Progenitor cell of endocrine pancreas (in vitro differentiated cells): Measurements from ENCODE around the gene PYGB. TPM values are rescaled to one million over a fixed set of nuclear protein-coding genes. Genes with fewer than 3 reads are reported as not detected.

Experiments
- DNase-seq: peaks from one replicate; pipeline ENCODE4 v3.0.0; 2021; ENCODE audit warnings: low spot score; ENCODE audit not compliant: unreplicated experiment
- H3K27ac Mint-ChIP-seq: 2 replicates; pipeline ENCODE4 v1.8.0; 2021; ENCODE audit warnings: mild to moderate bottlenecking, moderate library complexity, mixed read lengths
- H3K27me3 Mint-ChIP-seq: 2 replicates; pipeline ENCODE4 v1.8.0; 2021; ENCODE audit warnings: mixed read lengths
- H3K36me3 Mint-ChIP-seq: 2 replicates; pipeline ENCODE4 v1.8.0; 2022; ENCODE audit warnings: mixed read lengths; ENCODE audit not compliant: insufficient read depth
- H3K4me1 Mint-ChIP-seq: 2 replicates; pipeline ENCODE4 v1.8.0; 2021; ENCODE audit warnings: low read depth, mixed read lengths
- H3K4me3 Mint-ChIP-seq: 2 replicates; pipeline ENCODE4 v1.8.0; 2021; ENCODE audit warnings: low read depth, mild to moderate bottlenecking, moderate library complexity, mixed read lengths
- H3K9me3 Mint-ChIP-seq: 2 replicates; pipeline ENCODE4 v1.8.0; 2021; ENCODE audit warnings: low read depth, mixed read lengths
- total RNA-seq: library from RNA; stranded (reverse); gene quantifications from 2 replicates; pipeline ENCODE4 v1.2.1, GENCODE V29; 2021
- TF ChIP-seq, protein P1 (sequence below): fragments of 200-600 bp; sonication (generic); IDR thresholded peaks from one replicate; pipeline ENCODE4 v1.5.0; 2021; ENCODE audit warnings: antibody characterized with exemption, mild to moderate bottlenecking; ENCODE audit not compliant: unreplicated experiment

Gene PYGB
- total RNA-seq, 1 donor from 2014 or later: 54.4 TPM

DNA sequence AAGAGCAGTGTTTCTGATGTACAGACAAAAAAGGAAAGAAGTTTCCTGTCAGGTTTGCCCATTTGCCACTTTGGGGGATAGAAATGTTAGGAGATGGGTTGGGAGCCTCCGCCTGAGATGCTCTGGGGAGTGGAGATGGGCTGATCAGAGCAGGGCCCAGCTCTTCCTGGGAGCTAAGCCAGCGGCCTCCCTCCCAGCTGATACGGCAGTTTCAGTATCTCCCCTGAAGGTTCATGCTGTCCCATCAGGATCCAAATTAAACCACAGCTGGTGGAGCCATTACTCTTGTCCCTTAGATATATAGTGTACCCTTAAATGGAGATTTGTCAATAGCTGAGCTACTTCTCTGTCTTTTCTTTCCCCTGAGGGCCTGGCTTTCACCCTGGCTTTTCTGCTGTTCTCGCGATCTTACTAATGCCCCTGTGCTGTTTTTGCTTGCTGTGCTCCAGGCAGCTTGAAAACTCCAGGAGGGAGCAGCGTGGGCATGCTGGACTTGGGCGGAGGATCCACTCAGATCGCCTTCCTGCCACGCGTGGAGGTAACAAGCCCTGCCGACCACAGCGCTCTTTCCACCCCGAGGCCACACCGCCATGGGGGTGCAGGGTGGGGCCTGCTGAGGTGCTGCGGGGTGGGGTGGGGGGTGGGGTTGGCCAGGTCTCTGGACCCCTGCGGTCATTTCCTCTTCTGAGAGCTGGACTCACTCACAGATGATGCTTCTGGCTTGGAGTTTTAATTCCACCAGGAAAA lies 31.5 kb upstream of the PYGB start:
- DNase-seq: no peak
- Mint-ChIP-seq H3K36me3 (peaks cover 5% of the 10 kb centered on the region), H3K4me1 (no peaks in the 10 kb centered on the region), H3K27ac (no peak overlapping the region), H3K9me3 (no peaks in the 10 kb centered on the region), H3K27me3 (no peaks in the 10 kb centered on the region), H3K4me3 (no peak overlapping the region)
- TF ChIP-seq, protein P1, sequence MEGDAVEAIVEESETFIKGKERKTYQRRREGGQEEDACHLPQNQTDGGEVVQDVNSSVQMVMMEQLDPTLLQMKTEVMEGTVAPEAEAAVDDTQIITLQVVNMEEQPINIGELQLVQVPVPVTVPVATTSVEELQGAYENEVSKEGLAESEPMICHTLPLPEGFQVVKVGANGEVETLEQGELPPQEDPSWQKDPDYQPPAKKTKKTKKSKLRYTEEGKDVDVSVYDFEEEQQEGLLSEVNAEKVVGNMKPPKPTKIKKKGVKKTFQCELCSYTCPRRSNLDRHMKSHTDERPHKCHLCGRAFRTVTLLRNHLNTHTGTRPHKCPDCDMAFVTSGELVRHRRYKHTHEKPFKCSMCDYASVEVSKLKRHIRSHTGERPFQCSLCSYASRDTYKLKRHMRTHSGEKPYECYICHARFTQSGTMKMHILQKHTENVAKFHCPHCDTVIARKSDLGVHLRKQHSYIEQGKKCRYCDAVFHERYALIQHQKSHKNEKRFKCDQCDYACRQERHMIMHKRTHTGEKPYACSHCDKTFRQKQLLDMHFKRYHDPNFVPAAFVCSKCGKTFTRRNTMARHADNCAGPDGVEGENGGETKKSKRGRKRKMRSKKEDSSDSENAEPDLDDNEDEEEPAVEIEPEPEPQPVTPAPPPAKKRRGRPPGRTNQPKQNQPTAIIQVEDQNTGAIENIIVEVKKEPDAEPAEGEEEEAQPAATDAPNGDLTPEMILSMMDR: no peak

DNA sequence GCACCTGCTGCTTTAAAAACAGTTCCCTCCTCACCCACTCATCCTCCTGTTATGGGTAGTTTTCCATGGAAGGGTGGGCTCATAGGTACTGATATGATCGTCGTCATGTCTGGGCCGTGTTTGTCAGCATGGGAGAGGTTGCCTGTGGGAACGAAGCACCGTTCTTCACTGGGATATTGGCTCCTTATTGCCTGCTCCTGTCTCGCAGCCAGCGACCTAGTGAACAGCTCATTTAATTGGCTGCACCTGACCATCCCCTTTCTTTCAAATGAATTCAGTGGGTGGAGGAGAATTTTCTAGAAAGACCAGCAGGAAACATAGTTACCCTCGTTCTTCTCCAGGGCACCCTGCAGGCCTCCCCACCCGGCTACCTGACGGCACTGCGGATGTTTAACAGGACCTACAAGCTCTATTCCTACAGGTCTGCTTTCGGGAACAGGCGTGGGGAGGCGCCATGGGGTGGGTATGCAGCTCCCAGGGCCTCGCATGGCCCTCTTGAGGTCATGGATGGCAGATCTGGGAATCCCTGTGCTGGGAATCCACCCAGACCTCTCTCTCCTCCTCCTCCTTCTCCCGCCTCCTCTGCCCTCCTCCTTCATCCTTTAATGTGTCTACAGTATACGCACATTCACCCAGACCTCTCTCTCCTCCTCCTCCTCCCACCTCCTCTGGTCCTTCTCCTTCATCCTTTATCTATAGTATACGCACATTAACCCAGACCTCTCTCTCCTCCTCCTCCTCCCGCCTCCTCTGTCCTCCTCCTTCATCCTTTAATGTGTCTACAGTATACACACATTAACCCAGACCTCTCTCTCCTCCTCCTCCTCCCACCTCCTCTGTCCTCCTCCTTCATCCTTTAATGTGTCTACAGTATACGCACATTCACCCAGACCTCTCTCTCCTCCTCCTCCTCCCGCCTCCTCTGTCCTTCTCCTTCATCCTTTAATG lies 30.4 kb upstream of the PYGB start:
- Mint-ChIP-seq H3K9me3 (no peaks in the 10 kb centered on the region), H3K27me3 (no peaks in the 10 kb centered on the region), H3K27ac (no peak overlapping the region), H3K4me3 (no peak overlapping the region), H3K36me3 (peaks cover 7% of the 10 kb centered on the region), H3K4me1 (no peaks in the 10 kb centered on the region)
- TF ChIP-seq, protein P1: no peak
- no peak for DNase-seq

- no peak overlapping the region for H3K27ac Mint-ChIP-seq
- H3K4me3 Mint-ChIP-seq: no peak overlapping the region
- DNase-seq: no peak
- no peaks in the 10 kb centered on the region for H3K27me3 Mint-ChIP-seq
- peaks cover 7% of the 10 kb centered on the region for H3K36me3 Mint-ChIP-seq
- no peaks in the 10 kb centered on the region for H3K9me3 Mint-ChIP-seq
- TF ChIP-seq, protein P1: no peak
- peaks cover 1% of the 10 kb centered on the region for H3K4me1 Mint-ChIP-seq
These were observed 29.8 kb upstream of the PYGB start for GRCh38 chr20:25218109-25218486.

- H3K36me3 Mint-ChIP-seq: peaks cover 7% of the 10 kb centered on the region
- H3K27ac Mint-ChIP-seq: no peak overlapping the region
- no peak for DNase-seq
- peaks cover 3% of the 10 kb centered on the region for H3K4me1 Mint-ChIP-seq
- H3K4me3 Mint-ChIP-seq: no peak overlapping the region
- TF ChIP-seq, protein P1: no peak
- no peaks in the 10 kb centered on the region for H3K27me3 Mint-ChIP-seq
- H3K9me3 Mint-ChIP-seq: no peaks in the 10 kb centered on the region
These were observed 29.4 kb upstream of the PYGB start for GRCh38 chr20:25218492-25218891.

DNA sequence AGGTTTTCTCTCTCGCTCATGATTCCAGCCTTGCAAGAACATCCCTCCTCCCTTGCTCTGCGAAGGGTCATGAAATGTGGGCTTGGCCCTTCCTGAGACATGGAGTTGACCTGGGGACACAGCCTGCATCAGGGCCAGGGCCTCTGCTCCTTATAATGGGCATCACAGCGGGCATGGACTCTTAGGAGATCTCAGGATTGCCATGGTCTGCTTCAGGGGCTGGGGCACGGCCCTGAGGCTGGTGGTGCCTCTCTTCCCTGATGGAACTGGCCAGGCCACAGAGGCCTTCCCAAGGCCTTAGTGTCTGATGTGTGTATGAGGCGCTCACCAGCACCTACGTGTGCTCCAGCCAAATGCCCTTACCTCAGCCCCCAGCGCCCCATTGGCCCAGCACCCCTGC lies 28.5 kb upstream of the PYGB start:
- no peaks in the 10 kb centered on the region for H3K27me3 Mint-ChIP-seq
- peaks cover 7% of the 10 kb centered on the region for H3K36me3 Mint-ChIP-seq
- TF ChIP-seq, protein P1: no peak
- H3K27ac Mint-ChIP-seq: no peak overlapping the region
- H3K4me1 Mint-ChIP-seq: peaks cover 3% of the 10 kb centered on the region
- DNase-seq: no peak
- H3K9me3 Mint-ChIP-seq: no peaks in the 10 kb centered on the region
- no peak overlapping the region for H3K4me3 Mint-ChIP-seq
